Activated CD8-positive, alpha-beta memory T cell treated with anti-CD3 and anti-CD28 coated beads, Interleukin-2, amount 50 U/mL, for 1 hour (primary cell): ENCODE measurements around the gene RASIP1.

Experiments
- DNase-seq: peaks from one replicate; pipeline ENCODE4 v3.0.0-alpha.2; 2020; ENCODE audit errors: extremely low read depth

Gene RASIP1

DNA sequence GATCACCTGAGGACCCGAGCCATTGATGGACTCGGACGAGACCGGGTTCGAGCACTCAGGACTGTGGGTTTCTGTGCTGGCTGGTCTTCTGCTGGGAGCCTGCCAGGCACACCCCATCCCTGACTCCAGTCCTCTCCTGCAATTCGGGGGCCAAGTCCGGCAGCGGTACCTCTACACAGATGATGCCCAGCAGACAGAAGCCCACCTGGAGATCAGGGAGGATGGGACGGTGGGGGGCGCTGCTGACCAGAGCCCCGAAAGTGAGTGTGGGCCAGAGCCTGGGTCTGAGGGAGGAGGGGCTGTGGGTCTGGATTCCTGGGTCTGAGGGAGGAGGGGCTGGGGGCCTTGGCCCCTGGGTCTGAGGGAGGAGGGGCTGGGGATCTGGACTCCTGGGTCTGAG is 15.8 kb upstream of the RASIP1 start:
- DNase-seq: no peak

GRCh38 chr19:48755787-48756186 is 15.4 kb upstream of the RASIP1 start:
- DNase-seq: no peak

DNA sequence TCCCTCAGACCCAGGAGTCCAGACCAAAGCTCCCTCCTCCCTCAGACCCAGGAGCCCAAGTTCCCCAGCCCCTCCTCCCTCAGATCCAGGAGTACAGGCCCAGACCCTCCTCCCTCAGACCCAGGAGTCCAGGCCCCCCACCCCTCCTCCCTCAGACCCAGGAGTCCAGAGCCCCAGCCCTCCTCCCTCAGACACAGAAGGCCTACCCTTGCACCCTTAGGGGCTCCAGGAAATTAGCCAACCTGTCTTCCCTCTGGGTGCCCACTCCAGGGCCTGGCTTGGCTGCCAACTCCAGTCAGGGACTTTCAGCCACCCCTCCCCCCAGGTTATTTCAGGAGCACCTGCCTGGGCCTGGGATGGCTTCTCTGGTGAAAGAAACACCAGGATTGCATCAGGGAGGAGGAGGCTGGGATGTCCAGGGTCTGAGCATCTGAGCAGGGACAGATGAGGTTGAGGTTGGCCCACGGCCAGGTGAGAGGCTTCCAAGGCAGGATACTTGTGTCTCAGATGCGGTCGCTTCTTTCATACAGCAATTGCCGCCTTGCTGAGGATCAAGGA is 14.8 kb upstream of the RASIP1 start, which contains the start of gene FGF21:
Gene FGF21 (plus strand): TSS at position 441 of the 558 bp plus-strand sequence. CDS start 713 bp downstream, outside the sequence.
- DNase-seq: no peak

- no peak for DNase-seq
These were observed 12.3 kb upstream of the RASIP1 start, which contains the start of gene FUT1 for GRCh38 chr19:48752496-48753365. Gene FUT1 (minus strand): TSS chr19:48752641. CDS start chr19:48751281, 1,360 bp downstream.

- no peak for DNase-seq
These were observed 11.6 kb upstream of the RASIP1 start for GRCh38 chr19:48751845-48752495.

GRCh38 chr19:48750771-48751504 is 10.5 kb upstream of the RASIP1 start:
- no peak for DNase-seq

DNA sequence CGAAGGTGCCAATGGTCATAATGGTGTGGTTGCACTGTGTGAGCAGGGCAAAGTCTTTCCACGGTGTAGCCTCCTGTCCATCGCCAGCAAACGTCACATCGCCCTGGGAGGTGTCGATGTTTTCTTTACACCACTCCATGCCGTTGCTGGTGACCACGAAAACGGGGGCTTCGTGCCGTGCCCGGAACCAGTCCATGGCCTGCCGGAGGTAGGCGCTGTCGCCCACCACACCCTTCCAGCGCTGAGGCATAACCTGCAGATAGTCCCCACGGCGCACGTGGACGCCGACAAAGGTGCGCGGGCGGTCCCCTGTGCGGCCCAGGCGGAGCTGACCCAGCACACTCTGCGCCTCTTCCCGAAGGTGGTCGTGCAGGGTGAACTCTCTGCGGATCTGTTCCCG is 9.9 kb upstream of the RASIP1 start:
- DNase-seq: no peak

- no peak for DNase-seq
These were observed 9.3 kb upstream of the RASIP1 start for GRCh38 chr19:48749571-48750198.

GRCh38 chr19:48746738-48747575 is 6.5 kb upstream of the RASIP1 start, which contains the start of gene IZUMO1:
Gene IZUMO1 (minus strand): TSS chr19:48746909. CDS start chr19:48745859, 1,050 bp downstream.
- no peak for DNase-seq

DNA sequence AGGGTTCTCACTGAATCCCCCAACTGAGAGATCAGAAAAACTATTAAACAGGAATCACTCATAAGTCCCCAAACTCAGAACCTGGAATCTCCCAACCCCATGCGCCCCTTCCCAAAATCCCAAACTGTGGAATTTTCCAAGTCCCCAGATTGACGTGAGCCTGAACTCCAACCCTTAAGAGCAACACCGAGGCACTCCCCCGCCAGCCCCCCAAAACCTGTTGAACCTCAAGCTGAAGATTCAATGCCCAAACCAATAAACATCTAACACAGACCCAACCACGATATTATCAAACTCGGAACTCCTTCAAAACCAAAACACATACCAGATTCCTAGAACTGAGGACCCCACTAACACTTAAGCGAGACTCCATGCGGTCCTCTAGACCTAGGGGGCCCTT is 5.7 kb upstream of the RASIP1 start:
- no peak for DNase-seq

DNA sequence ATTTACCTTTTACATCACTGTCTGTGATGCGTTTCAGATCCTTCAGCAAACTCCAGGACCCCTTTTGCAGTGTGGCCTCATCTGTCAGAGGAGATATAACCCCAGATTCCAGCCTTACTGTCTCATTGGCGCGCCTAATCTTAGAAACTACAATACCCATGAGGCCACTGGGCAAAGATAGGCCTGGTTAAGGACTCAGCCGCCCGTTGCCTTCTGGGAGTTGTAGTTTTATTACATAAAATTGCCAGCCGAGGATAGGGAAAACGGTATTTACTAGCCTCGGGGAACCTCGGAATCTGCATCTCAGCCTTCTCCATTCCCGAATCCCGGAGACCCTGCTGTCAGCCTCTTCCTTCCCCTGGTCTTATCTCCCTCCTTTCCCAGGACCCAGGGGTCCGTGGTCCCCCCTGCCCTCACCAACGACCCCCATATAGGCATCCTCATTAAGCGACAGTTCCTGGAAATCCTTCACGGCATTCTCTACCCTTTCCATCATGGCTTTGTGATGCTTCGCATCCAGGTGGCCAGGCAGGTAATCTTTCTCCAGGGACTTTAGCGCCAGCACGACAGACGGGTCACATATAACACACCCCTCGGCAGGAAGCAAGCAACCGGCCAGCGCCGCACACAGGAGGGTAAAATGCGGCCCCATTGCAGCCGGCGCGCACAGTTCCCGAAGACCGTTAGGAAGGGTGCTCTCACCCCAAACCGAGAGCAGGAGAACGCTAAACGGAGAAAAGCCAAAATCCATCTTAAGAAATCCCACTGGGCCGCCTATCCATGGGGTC is 5.0 kb upstream of the RASIP1 start:
- DNase-seq: no peak

DNA sequence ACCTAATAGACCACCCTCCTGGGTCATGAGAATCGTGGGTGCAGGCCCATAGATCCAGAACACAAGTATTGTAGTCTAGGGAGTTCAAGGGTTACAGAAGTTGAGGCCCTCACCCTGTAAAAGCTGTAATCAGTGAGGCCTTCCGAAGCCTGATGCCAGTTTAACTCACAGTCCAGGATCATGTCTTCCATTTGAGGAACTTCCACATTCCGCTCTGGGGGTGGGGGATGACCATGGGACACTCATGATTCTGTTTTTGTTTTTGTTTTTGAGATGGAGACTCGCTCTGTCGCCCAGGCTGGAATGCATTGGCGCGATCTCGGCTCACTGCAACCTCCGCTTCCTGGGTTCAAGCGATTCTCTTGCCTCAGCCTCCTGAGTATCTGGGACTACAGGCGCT is 1.7 kb upstream of the RASIP1 start:
- no peak for DNase-seq

GRCh38 chr19:48741129-48741999 is 954 bp upstream of the RASIP1 start:
- no peak for DNase-seq

GRCh38 chr19:48739404-48740163 is 826 bp downstream of the RASIP1 start:
- no peak for DNase-seq

- DNase-seq: peak; percentile 69
These were observed 1.6 kb downstream of the RASIP1 start for GRCh38 chr19:48738557-48739403.

DNA sequence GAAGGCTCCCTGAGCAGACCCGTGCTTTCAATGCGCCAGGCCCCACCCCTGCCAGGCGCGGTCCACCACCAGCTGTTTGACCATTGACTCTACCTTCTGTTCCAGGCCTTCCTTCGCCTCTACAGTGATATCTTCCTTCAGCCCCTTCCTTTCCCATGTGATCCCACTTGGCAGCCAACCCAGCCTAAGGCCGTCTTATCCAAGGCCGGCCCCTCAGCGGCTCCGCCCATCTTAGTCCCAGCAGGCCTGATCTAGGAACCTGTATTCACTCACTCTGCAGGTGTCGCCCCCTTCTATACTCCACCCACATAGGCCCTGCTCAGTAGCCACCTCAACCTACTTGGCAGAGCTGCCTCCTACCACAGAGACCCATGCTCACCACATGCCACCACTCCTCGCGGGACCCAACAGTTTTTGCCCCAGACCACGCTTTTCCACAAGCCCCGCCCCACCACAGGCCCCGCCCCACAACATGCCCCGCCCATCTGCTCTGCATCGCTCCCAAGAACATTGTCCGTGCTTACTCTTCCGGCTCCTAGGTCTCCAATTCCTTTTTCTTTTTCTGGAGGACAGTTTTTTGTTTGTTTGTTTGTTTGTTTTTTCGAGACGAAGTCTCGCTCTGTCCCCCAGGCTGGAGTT is 2.9 kb downstream of the RASIP1 start:
- no peak for DNase-seq
